Neuronal stem cell (in vitro differentiated cells): ENCODE data around the gene HSF4.

ENCODE experiments used
- DNase-seq: peaks from one replicate; pipeline ENCODE4 v3.0.0-alpha.2; 2013; ENCODE audit warnings: low spot score
- H2AFZ ChIP-seq: one replicate; pipeline ENCODE4 v1.6.1; 2013; ENCODE audit warnings: mild to moderate bottlenecking, low read length, inconsistent platforms
- H2AK5ac ChIP-seq: 2 replicates; pipeline ENCODE4 v1.6.1; 2013; ENCODE audit warnings: low read depth, mild to moderate bottlenecking, inconsistent platforms, low read length, moderate library complexity, mixed read lengths
- H2BK120ac ChIP-seq: 2 replicates; pipeline ENCODE4 v1.6.1; 2013; ENCODE audit warnings: low read depth, mild to moderate bottlenecking, inconsistent platforms, low read length, moderate library complexity, mixed read lengths
- H2BK12ac ChIP-seq: one replicate; pipeline ENCODE4 v1.6.1; 2013; ENCODE audit warnings: low read length, inconsistent platforms
- H2BK15ac ChIP-seq: 2 replicates; pipeline ENCODE4 v1.6.1; 2013; ENCODE audit warnings: mild to moderate bottlenecking, low read length, inconsistent platforms, mixed read lengths
- H2BK5ac ChIP-seq: one replicate; pipeline ENCODE4 v1.6.1; 2013; ENCODE audit warnings: inconsistent platforms, mild to moderate bottlenecking, low read length, moderate library complexity
- H3K14ac ChIP-seq: one replicate; pipeline ENCODE4 v1.6.1; 2013; ENCODE audit warnings: low read length, inconsistent platforms
- H3K18ac ChIP-seq: 2 replicates; pipeline ENCODE4 v1.6.1; 2013; ENCODE audit warnings: low read length, inconsistent platforms
- H3K23ac ChIP-seq: 2 replicates; pipeline ENCODE4 v1.6.1; 2013; ENCODE audit warnings: low read depth, mild to moderate bottlenecking, mixed read lengths, low read length, inconsistent platforms; ENCODE audit not compliant: poor library complexity
- H3K27ac ChIP-seq: replicated peaks from 3 replicates; pipeline ENCODE4 v1.5.1; 2013; ENCODE audit warnings: low read length, inconsistent platforms
- H3K27me3 ChIP-seq, 3 experiments: 2 replicates each; pipeline ENCODE4 v1.6.1; 2013; ENCODE audit warnings: low read length in 3 of 3, mild to moderate bottlenecking in 2 of 3, inconsistent platforms in 1 of 3, low read depth in 1 of 3, mixed read lengths in 1 of 3, moderate library complexity in 1 of 3; ENCODE audit not compliant: control insufficient read depth in 3 of 3, insufficient read depth in 3 of 3
- H3K36me3 ChIP-seq, 2 donors: replicated peaks in 1 of 2; 2 replicates each; pipeline ENCODE4 v1.6.1; 2013; ENCODE audit warnings: low read length in 2 of 2; ENCODE audit not compliant: control insufficient read depth in 2 of 2, insufficient read depth in 2 of 2
- H3K4ac ChIP-seq: 2 replicates; pipeline ENCODE4 v1.6.1; 2013; ENCODE audit warnings: inconsistent platforms, mild to moderate bottlenecking, low read length, moderate library complexity
- H3K4me1 ChIP-seq, 2 donors: 1 replicate in 1 of 2; 2 replicates in 1 of 2; pipeline ENCODE4 v1.6.1; 2013; ENCODE audit warnings: low read length in 2 of 2, low read depth in 1 of 2; ENCODE audit not compliant: control insufficient read depth in 2 of 2, insufficient read depth in 1 of 2
- H3K4me2 ChIP-seq: one replicate; pipeline ENCODE4 v1.6.1; 2013; ENCODE audit warnings: mild to moderate bottlenecking, low read length, inconsistent platforms; ENCODE audit not compliant: insufficient read depth, poor library complexity, severe bottlenecking
- H3K4me3 ChIP-seq, 2 donors: 2 replicates each; pipeline ENCODE4 v1.5.1; 2013; ENCODE audit warnings: low read length in 2 of 2, mild to moderate bottlenecking in 2 of 2, inconsistent platforms in 1 of 2, moderate library complexity in 1 of 2
- H3K79me1 ChIP-seq: one replicate; pipeline ENCODE4 v1.6.1; 2013; ENCODE audit warnings: low read depth, mild to moderate bottlenecking, inconsistent platforms, low read length, moderate library complexity
- H3K9ac ChIP-seq: one replicate; pipeline ENCODE4 v1.6.1; 2013; ENCODE audit warnings: mild to moderate bottlenecking, low read depth, low read length, inconsistent platforms; ENCODE audit not compliant: poor library complexity
- H3K9me3 ChIP-seq, 2 donors: replicated peaks in 1 of 2; 2 replicates each; pipeline versions ENCODE3 to v1.6.1; 2013; ENCODE audit warnings: low read length in 2 of 2, mild to moderate bottlenecking in 2 of 2, inconsistent platforms in 1 of 2, low read depth in 1 of 2, mixed read lengths in 1 of 2, moderate library complexity in 1 of 2; ENCODE audit not compliant: control insufficient read depth in 2 of 2, insufficient read depth in 1 of 2
- H4K8ac ChIP-seq: one replicate; pipeline ENCODE4 v1.6.1; 2013; ENCODE audit warnings: low read depth, mild to moderate bottlenecking, inconsistent platforms, low read length, moderate library complexity
- H4K91ac ChIP-seq: one replicate; pipeline ENCODE4 v1.6.1; 2013; ENCODE audit warnings: low read length, low read depth, mild to moderate bottlenecking, inconsistent platforms; ENCODE audit not compliant: poor library complexity
- WGBS, 2 donors: extraction: QIAGEN DNeasy Blood & Tissue Kit; methylation state at CpG; one replicate each; pipeline ENCODE4 v1.1.7; 2013; ENCODE audit warnings: missing lambda C conversion rate in 2 of 2, mixed read lengths in 1 of 2; ENCODE audit not compliant: insufficient read length in 2 of 2, insufficient replicate concordance in 1 of 2; ENCODE audit errors: extremely low coverage in 2 of 2; 5-methylcytosine and 5-hydroxymethylcytosine counted together

Gene HSF4

GRCh38 chr16:67191411-67191994 lies 27.0 kb downstream of the HSF4 start:
- Histone ChIP-seq H3K9me3 (no peaks in the 10 kb centered on the region), H3K14ac (no peak overlapping the region), H3K4me2 (peak overlapping the region; percentile 34), H2BK12ac (no peak overlapping the region), H3K79me1 (peaks cover 9% of the 10 kb centered on the region), H4K91ac (no peak overlapping the region), H3K4me3 (peak overlapping the region in 1 of 2 donors; percentile 99), H3K4me1 (peaks cover 16 to 20% of the 10 kb centered on the region in 2 donors), H2BK15ac (no peak overlapping the region), H2AFZ (peak overlapping the region; percentile 78), H3K36me3 (peaks cover 30 to 34% of the 10 kb centered on the region in 2 donors), H3K9ac (no peak overlapping the region), H3K4ac (no peak overlapping the region), H4K8ac (no peak overlapping the region), H3K18ac (no peak overlapping the region), H2BK5ac (no peak overlapping the region), H3K27ac (no peak overlapping the region), H2BK120ac (no peak overlapping the region), H3K27me3 (peaks cover 0 to 5% (median 0%) of the 10 kb centered on the region in 3 experiments), H3K23ac (peak overlapping the region; percentile 94), H2AK5ac (no peak overlapping the region)
- WGBS, 2 donors, result no CpG with 5 or more reads among the region's 9 CpGs
- no peak for DNase-seq

GRCh38 chr16:67191995-67192681 lies 27.6 kb downstream of the HSF4 start, which contains the start of gene E2F4:
Gene E2F4, plus strand, starts transcription at chr16:67192155. Its CDS starts 73 bp downstream, at chr16:67192228.
- Histone ChIP-seq H3K9ac (peak within 1 kb of the TSS; percentile 100), H3K36me3 (peaks cover 35 to 41% of the 10 kb centered on the region in 2 donors), H3K18ac (peak within 1 kb of the TSS; percentile 94), H3K27me3 (peaks cover 0 to under 1% (median 0%) of the 10 kb centered on the region in 3 experiments), H3K27ac (no peak within 1 kb of the TSS), H2AFZ (peak within 1 kb of the TSS; percentile 78), H3K4ac (no peak within 1 kb of the TSS), H2BK15ac (peak within 1 kb of the TSS; percentile 19), H3K23ac (peak within 1 kb of the TSS; percentile 94), H3K14ac (peak within 1 kb of the TSS; percentile 90), H3K9me3 (no peaks in the 10 kb centered on the region), H2BK120ac (no peak within 1 kb of the TSS), H2AK5ac (peak within 1 kb of the TSS; percentile 99), H4K91ac (no peak within 1 kb of the TSS), H4K8ac (no peak within 1 kb of the TSS), H2BK5ac (peak within 1 kb of the TSS; percentile 79), H3K4me1 (peaks cover 11 to 20% of the 10 kb centered on the region in 2 donors), H2BK12ac (no peak within 1 kb of the TSS), H3K79me1 (peaks cover 9% of the 10 kb centered on the region), H3K4me2 (peak within 1 kb of the TSS; percentile 88), H3K4me3 (peak within 1 kb of the TSS; percentile 95 to 99)
- peak; percentile 81 for DNase-seq
- no CpG with 5 or more reads among the region's 54 CpGs for WGBS, 2 donors

- H3K9me3 ChIP-seq, result no peaks in the 10 kb centered on the region
- peak overlapping the region; percentile 95 to 99 for H3K4me3 ChIP-seq
- H2BK120ac ChIP-seq, result no peak overlapping the region
- H2BK5ac ChIP-seq, result peak overlapping the region; percentile 79
- peaks cover 8% of the 10 kb centered on the region for H3K79me1 ChIP-seq
- peak overlapping the region; percentile 90 for H3K14ac ChIP-seq
- H2BK15ac ChIP-seq, result no peak overlapping the region
- peaks cover 42 to 48% of the 10 kb centered on the region in 2 donors for H3K36me3 ChIP-seq
- H3K4me2 ChIP-seq, result peak overlapping the region; percentile 88
- peak overlapping the region; percentile 94 for H3K23ac ChIP-seq
- H2AFZ ChIP-seq, result no peak overlapping the region
- no peak overlapping the region for H4K8ac ChIP-seq
- DNase-seq, result no peak
- no peak overlapping the region for H3K18ac ChIP-seq
- no peaks in the 10 kb centered on the region for H3K27me3 ChIP-seq
- H3K9ac ChIP-seq, result peak overlapping the region; percentile 100
- H2BK12ac ChIP-seq, result no peak overlapping the region
- no peak overlapping the region for H4K91ac ChIP-seq
- no peak overlapping the region for H3K4ac ChIP-seq
- WGBS, 2 donors, result no CpG with 5 or more reads among the region's 17 CpGs
- peaks cover 11 to 20% of the 10 kb centered on the region in 2 donors for H3K4me1 ChIP-seq
- H2AK5ac ChIP-seq, result peak overlapping the region; percentile 99
- H3K27ac ChIP-seq, result no peak overlapping the region
Measured at GRCh38 chr16:67192781-67193361, 28.3 kb downstream of the HSF4 start.

- no peak overlapping the region for H3K4me2 ChIP-seq
- no peak overlapping the region for H3K18ac ChIP-seq
Measured at GRCh38 chr16:67193536-67193935, 29.0 kb downstream of the HSF4 start.

More at GRCh38 chr16:67193536-67193935, 29.0 kb downstream of the HSF4 start:
- no peak overlapping the region for H2AK5ac ChIP-seq
- H3K79me1 ChIP-seq, result peaks cover 8% of the 10 kb centered on the region
- H3K36me3 ChIP-seq, result peaks cover 47 to 55% of the 10 kb centered on the region in 2 donors
- no peak overlapping the region for H3K14ac ChIP-seq
- H4K8ac ChIP-seq, result no peak overlapping the region
- H2BK15ac ChIP-seq, result no peak overlapping the region
- no peak overlapping the region for H4K91ac ChIP-seq
- H2BK12ac ChIP-seq, result no peak overlapping the region
- H2AFZ ChIP-seq, result no peak overlapping the region
- peaks cover 11 to 20% of the 10 kb centered on the region in 2 donors for H3K4me1 ChIP-seq
- DNase-seq, result no peak
- no peak overlapping the region for H3K4ac ChIP-seq
- H3K23ac ChIP-seq, result no peak overlapping the region
- H3K9ac ChIP-seq, result no peak overlapping the region
- no peak overlapping the region for H3K27ac ChIP-seq
- H2BK5ac ChIP-seq, result no peak overlapping the region
- no peaks in the 10 kb centered on the region for H3K27me3 ChIP-seq
- no peak overlapping the region for H2BK120ac ChIP-seq
- H3K9me3 ChIP-seq, result no peaks in the 10 kb centered on the region
- peak overlapping the region in 1 of 2 donors; percentile 99 for H3K4me3 ChIP-seq
